SKM-1 (cell line): ENCODE measurements around the gene MSX2.

Experiments used
- DNase-seq: peaks from one replicate; lab custom pipeline; 2025; ENCODE audit not compliant: unreplicated experiment; lab: John Stamatoyannopoulos, UW

The MSX2 gene

DNA sequence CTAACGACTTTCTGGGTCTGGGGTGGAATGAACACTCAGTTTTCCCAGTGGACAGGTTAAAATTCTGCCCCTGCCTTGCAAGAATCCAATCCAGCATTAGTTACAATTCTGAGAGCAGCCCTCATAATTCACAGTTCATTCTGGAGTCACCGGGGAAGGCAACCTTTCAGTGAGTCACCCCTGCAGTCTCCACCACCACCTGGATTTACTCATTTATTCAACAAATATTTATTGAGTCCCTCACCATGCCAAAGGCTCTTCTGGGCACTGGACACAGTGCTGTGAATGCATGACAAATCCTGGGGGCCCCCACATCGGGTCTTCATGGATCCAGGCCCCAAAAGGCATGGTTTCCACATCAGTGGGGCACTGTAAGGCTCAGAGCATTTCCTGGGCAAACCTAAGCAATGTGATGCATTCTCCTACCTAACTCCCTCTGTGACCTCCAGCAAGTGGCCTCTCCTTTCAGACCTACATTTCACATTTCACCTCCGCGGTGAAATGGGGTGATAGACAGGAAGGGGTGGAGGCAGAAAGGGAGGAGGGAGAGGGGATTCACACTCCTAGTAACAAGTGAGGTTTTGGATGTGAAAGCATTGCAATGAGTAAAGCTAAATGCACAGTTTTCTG, 6.4 kb upstream of the MSX2 start:
- DNase-seq = no peak

DNA sequence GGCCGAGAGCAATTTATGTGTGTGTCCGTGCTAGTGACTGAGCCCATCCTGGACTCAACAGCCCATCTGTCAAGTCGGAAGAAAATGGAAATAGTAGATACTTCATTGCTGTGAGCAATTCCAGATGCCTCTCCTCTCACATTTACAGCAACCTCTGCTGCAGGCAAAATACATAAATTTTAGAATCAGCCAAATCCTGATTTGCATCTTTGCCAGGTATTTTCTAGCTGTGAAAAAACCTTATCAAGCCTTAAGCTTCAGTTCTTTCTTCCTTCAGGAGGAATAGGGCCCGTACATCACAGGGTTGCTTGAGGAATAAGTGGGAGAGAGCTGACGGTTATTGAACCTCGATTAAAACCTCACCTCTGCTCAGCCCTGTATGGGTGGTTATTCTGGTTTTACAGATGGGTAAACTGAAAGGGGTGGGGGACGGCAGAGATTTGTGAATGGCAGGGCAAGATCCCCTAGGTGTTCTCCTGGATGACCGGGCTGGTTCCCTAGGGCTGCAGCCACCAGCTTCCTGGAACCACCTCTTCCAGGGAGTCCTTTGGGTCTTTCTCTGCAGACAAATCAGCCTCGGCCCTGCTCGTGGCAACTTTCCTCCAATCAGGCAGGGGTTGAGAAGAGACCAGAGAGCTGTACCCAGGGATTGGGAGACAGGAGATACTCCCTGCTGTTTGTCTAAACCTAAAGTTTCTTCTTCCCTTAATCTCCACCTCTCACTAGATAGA, 5.3 kb upstream of the MSX2 start:
- no peak for DNase-seq

DNA sequence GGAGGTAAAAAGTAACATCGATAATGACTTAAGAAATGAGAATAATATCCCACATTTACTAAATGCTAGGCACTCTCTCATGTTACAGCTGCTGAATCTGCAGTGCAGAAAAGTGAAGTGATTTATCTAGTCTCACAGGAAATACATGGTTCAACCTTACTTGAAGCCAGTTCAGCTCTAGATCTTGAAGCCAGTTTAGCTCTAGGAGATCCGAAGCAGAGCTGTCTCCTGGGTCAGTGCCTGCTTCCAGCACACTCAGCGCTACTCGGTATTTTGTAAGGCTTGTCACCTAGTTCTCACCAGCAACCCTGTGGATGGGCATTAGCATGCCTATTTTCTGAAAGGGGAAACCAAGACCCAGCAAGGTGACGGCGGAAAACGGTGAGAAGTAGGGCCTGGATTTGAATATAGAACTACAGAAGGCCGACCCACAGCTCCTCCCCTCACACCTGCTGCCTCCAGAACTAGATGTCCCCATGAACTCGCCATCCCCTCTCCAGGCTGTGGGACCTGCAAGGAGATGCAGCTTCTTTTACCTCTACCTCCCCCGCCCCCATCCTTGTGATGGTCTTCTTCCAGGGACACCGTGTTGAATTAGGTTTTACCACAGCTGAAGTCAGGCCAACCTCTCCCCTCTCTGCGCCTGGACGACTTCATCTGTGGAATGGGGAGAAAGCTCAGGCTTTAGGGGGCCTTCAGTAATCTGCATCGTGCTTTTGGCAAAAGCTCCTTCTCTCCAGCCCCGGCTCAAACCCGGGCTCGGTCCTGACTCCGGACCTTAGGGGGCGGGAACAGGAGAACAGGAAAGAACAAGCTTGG, 4.4 kb upstream of the MSX2 start:
- DNase-seq = no peak

DNA sequence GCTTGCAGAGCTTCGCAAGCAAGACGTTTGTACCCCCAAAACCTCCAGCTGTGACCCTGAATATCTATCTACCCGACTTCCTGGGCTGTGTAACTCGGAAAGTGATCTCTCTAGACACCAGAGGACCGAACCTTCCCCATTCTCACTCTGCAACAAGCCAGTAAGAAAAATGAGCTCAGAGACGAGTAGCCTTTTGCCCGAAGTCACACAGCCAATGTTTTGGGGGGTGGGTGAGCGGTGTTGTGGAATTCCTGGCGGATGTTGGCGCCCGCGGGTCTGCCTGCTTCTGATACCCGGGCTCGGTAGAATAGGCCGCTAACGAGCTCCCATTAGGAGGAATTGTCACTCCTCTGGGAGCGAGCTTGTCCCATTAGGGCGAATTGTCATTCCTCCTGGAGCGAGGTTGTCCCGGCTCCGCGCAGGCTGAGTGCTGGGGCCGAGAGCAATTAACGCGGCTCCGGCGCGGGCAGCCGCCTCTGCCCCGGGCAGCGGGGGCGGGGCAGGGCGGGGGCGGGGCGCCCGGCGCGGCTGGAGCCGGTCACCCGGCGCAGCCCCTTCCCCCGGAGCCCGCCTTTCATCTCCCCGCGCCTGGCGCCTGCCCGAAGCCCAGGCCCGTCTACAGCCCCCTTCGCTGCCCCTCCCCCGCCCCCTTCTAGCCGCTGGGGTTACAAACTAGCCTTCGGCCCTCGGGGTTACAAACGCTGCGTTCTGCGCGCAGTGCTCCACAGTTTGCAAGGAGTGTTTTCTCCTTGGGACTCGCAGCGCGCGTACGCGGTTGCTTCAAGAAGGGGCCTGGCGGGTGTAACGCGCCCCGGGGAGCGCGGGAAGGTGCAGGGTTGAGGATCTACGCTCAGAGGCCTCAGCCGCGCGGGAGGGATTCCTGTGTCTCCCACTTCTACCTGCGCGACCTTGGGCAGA, 3.5 kb upstream of the MSX2 start:
- no peak for DNase-seq

DNA sequence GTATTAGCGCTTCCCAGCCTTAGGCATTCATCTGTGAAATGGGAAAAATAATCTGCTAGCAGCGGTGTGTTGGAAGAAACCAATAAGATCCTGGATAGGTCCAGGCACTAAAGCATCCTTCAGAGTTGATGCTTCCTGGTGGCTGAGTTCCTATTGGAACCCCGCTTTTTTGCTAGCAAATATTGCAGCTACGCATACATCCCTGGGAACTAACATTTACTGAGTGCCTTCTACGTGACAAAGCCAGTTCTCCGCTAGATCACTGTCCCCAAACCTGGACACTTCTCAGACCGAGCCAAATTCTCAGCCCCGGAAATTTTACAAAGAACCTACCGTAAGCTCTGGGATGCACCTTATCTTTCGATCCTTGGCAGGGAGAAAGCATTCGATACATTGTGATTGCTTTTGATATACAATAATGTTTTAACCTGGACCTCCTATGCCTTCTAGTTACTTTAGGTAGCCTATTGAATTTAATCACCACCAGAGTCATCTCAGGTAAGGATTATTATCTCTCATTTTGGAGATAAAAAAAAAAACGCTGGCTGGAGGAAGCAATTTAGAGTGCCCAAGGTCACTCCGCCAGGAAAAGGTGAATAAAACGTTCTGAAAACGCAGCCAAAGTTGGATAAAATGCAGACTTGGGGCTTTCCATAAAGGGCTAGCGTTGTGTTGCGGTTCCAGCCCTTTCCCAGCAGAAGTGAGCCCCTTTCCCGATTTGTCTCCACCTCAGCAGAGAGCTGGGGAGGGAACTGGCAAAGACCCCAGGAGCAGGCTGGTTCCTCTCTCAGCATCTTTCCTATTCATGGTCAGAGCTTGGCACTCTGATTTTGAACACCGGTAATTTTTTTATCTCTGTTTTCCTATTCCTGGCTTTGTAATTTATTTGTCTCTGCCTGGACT, 2.6 kb upstream of the MSX2 start:
- no peak for DNase-seq

DNA sequence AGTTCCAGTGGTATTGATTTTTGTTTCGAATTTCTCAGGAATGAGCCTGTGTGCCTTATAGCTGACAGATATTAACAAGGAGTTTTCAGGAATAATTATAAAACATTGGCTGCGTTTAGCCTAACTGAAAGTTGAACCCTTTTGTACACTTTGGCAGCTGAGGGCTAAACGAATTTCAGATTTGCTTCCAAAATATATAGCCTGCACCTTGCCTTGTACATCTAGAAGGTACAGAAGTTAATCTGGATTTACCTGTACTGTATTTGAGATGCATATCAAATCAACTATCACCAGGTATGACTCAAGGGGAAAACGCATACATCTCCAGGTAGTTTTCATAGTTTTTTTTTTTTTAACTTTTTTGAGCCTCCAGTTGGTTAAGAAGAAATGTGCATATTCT, 1.9 kb upstream of the MSX2 start:
- no peak for DNase-seq

DNA sequence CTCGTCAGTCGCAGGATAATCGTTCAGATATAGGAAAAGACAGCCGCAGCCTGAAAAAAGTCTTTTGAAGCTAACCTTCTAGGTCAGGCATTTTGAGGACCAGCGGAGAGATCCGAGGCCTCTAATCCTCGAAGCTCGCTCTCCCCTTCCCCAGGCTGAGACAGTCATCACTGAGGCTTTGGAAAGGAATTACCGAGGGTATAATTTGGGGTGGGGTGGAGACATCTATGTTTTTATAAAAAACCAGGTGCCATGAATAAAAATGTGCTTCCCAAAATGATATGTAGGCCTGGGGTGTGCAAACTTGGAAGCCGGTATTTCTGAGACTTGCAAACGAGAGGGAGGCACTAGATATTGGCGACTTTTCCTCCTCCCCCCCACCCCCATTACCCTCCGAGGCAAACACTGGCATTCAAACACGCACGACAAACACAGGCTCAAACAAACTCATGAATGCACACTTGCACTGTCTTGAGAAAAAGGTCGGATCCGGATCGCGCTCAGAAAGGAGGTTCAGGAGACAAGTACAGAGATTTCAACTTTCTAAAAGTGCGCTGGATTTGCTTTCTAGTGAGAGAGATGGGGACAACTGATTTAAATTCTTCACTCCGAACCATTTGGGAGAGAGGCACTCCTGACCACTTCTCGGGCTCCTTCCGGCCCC, 935 bp upstream of the MSX2 start:
- no peak for DNase-seq

DNA sequence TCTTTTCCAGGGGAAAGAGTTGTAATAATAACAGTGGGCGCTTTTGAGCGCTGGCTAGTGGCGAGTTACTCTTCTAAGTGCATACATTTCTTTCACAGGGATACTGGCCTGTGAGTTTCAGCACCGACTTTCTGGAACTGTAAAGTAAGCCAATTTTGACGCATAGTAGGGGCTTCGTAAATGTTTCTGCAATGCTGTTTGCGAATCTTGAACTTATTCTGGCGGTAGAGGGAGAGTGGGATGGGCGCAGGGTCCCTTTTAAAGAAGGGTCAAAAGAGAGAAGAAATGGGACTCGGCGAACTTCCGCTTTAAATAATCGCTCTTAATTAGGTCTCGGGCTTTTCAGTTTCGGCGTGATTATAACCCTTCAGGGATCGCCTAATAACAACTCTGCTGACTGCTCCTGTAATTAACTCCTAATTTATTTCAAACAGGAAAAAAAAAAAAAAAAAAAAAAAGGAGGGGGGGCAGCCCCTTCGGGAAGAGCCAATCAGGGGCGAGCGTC, 351 bp upstream of the MSX2 start:
- no peak for DNase-seq

DNA sequence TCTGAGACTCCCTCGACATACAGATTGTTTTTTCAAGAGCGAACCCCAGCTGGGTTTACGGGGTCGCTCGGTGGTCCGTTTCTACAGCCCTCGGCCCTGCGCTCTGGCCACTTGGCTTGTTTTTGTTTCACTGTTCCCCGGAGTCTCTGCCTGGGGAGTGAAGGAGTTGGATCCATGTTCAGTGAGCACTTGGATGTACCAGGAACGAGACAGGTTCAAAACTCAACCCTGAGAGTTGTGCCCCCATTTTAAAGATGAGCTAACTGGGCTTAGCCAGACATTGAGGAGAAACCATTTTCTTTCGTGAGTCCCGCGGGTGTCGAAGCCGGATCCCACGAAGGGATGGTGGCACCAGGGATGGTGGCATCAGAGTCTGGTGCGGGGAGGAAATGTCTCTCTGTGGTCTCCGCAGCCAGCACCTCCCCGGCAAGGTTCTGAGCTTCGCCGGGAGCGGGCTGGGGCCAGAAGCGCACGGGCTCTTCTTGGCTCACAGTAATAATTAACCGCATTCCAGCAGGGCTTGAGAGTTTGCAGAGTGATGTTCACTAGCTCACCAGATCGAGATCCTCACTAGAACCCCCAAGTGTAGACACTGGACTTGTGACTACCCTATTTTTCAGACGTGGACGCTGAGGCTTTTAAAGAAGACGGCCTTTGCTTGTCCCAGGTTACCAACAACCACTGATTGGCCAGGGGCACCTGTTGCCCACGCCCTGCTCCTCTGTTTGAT, 1.0 kb downstream of the MSX2 start:
- DNase-seq = no peak

DNA sequence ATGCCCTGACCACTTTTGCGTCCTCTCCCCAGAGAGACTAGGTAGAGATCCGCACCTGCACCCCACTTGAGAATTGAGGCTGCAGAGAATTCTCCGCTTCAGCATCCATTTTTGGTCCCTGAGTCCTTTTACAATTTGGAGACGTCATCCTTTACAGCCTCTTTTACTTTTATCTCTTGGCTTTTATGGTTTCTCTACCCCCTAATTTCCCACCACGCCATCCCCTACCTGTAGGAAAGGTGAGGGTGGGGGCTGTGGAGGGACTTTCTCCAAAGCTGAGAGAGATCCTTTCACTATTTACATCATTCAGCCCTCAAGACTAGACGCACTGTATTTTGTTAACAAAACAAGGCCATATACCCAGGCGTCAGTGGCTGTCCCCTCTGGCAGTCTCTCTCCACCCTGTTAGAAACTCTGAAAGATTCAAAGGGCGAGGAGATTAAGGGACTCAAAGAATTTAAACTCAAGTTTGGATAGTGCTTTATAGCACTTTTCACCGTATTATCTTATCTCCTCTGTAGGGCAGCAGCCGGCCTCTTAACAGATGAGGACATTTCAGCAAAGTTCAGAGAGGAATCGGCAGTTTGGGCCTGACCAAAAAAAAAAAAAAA, 1.7 kb downstream of the MSX2 start:
- no peak for DNase-seq

DNA sequence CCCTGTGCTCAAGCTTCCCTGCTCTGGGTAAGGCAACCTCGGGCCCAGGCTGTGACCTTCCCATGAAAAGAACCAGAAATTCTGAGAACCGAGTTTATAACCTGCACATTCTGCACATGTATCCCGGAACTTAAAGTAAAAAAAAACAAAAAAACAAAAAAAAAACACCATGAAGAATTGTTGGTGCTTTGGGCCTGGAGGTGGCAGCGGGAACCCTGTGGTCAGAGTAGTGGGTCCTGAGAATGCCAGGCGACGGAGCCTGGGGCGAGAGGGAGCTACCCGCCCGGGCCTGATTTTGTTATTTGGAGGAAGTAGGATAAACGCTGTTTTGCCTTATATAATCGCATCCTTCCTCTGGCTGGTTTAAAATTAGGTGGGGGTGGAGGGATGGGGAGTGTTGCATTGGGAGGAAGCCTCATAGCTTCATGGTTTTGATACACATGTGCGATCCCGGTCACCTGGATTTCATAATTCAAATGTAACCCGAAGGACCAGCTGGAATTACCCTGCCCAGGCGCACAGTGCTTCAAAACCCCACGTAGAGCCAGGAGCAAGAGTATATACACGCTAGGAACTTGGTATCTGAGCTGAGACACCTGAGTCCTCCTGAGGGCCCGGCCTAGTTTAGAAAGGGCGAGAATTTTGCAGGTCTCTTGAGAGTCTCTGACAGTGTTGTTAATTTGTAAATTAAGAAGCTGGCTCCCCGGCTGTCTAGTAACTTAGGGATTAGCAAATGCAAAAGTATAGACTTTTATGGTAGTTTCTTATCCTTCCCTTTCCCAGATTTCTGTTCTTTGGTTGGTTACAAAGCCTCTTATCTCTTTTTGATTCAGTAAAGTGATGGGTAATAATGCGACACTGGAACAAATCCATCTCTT, 2.8 kb downstream of the MSX2 start:
- no peak for DNase-seq

DNA sequence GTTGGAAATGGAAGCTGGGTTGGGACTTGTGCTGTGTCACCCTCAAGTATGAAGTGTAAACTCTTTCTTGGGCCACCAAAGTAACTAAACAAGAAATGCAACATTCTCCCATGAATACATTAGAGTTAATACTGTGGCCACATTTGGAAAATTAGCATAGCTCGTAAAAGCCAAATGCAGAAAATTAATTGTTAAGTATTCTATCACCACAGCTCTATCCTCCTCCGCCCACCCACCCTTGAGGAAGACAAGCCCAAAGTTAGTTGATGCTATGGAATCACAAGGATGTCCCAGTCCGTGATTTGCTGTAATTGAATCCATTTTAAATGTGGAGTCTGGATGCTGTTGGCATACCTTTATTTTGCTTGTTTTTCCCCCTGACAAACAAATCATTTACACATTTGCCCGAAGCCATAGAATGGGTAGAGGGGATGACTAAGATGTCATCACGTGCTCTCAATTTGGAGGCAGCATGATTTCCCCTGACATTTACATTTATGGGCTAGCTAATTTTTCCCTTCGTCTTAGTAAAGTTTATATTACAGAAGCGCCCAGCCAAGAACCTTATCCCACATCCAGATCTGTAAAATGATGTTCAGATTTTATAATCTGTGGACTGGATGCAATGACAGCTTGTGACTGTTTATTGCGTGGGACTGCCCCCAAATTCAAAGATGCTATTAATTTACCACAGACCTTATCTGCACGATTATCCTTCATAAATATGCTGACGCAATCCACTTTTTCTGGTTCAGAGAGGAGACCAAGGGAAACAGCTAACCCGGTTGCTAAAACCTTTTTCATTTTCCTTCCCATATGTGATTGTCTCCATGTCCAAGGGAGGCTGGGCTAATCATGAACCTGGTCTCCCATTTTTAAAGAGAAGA, 3.7 kb downstream of the MSX2 start:
- DNase-seq = no peak

DNA sequence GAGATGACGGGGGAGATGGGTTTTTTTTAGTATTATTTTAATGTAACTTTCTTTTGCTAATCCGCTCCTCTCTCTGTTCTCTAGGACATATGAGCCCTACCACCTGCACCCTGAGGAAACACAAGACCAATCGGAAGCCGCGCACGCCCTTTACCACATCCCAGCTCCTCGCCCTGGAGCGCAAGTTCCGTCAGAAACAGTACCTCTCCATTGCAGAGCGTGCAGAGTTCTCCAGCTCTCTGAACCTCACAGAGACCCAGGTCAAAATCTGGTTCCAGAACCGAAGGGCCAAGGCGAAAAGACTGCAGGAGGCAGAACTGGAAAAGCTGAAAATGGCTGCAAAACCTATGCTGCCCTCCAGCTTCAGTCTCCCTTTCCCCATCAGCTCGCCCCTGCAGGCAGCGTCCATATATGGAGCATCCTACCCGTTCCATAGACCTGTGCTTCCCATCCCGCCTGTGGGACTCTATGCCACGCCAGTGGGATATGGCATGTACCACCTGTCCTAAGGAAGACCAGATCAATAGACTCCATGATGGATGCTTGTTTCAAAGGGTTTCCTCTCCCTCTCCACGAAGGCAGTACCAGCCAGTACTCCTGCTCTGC, 4.8 kb downstream of the MSX2 start:
- no peak for DNase-seq

DNA sequence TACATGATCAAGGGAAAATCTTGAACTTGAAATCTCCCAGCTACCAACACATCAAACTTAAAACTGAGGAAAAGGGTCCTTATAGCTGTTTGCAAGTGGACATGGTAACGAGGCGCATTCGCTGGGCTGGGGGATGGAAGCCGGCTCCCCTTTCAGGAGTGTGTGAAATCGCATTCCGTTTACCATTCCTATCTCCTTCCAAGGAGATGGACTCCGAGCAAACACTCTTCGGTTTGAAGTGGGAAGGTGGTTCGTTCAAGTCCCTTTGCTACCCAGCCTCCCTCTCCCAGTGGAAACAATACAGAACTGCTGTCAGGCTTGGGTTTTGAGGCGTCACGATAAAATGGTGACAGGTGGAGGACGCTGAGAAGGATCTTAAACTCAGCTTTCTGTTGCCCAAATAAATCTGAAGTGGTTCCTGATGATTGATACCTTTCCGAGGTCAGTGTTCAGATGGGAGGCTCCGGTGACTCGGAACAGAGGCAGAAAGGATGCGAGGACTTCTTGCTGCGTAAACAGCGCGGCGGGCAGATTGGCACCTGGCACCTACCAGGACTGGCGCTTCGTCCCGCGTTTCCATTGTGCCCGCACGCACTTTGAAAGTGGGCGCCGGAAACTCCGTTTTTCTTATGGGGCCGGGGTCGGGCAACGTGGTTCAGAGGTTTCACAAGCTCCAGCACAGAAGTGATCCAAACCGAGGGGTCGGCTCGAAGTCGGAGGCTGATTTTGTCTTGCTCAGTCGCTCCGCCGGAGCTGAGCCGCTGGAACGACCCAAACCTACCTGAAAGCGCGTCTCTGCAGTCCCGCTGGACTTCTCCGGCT, 7.0 kb downstream of the MSX2 start:
- no peak for DNase-seq
